ENCODE results near the gene P2RX1.
A peak's percentile ranks its signal among the peaks of the same experiment; 100 is the strongest.

The P2RX1 gene

GRCh38 chr17:3913531-3914311 is 2.5 kb downstream of the P2RX1 start:
- Histone ChIP-seq H3K36me3 (no peaks in the 10 kb centered on the region), H3K27ac (peak overlapping the region; percentile 39), H3K4me3 (ENCODE audit: low read depth, low read length) (no peak overlapping the region), H3K9me3 (ENCODE audit: severe bottlenecking) (no peaks in the 10 kb centered on the region), H3K27me3 (ENCODE audit: insufficient read depth, low read depth, severe bottlenecking) (no peaks in the 10 kb centered on the region)
- DNase-seq = peak; percentile 84
- peak; percentile 99 for TF ChIP-seq CTCF (IDR thresholded peaks at IDR 0.05; ENCODE audit: low read depth, low read length)

- no peak for DNase-seq
- Histone ChIP-seq H3K4me3 (ENCODE audit: low read depth, low read length) (no peak overlapping the region), H3K36me3 (no peaks in the 10 kb centered on the region), H3K27ac (no peak overlapping the region), H3K9me3 (ENCODE audit: severe bottlenecking) (no peaks in the 10 kb centered on the region), H3K27me3 (ENCODE audit: insufficient read depth, low read depth, severe bottlenecking) (no peaks in the 10 kb centered on the region)
- no peak for TF ChIP-seq CTCF (IDR thresholded peaks at IDR 0.05; ENCODE audit: low read depth, low read length)
These were observed 3.4 kb downstream of the P2RX1 start for GRCh38 chr17:3912827-3913226.

GRCh38 chr17:3911271-3912053 is 4.8 kb downstream of the P2RX1 start:
- H3K4me3 ChIP-seq (ENCODE audit: low read depth, low read length) = no peak overlapping the region
- peak; percentile 73 for DNase-seq
- H3K27ac ChIP-seq = peak overlapping the region; percentile 5

GRCh38 chr17:3910420-3911270 is 5.6 kb downstream of the P2RX1 start:
- H3K27me3 ChIP-seq (ENCODE audit: insufficient read depth, low read depth, severe bottlenecking) = no peaks in the 10 kb centered on the region
- no peaks in the 10 kb centered on the region for H3K36me3 ChIP-seq
- no peak for TF ChIP-seq CTCF (IDR thresholded peaks at IDR 0.05; ENCODE audit: low read depth, low read length)
- no peak overlapping the region for H3K27ac ChIP-seq
- DNase-seq = no peak
- H3K4me3 ChIP-seq (ENCODE audit: low read depth, low read length) = no peak overlapping the region
- no peaks in the 10 kb centered on the region for H3K9me3 ChIP-seq (ENCODE audit: severe bottlenecking)

More at GRCh38 chr17:3911271-3912053, 4.8 kb downstream of the P2RX1 start:
- TF ChIP-seq CTCF (IDR thresholded peaks at IDR 0.05; ENCODE audit: low read depth, low read length) = no peak
- Histone ChIP-seq H3K27me3 (ENCODE audit: insufficient read depth, low read depth, severe bottlenecking) (no peaks in the 10 kb centered on the region), H3K36me3 (no peaks in the 10 kb centered on the region), H3K9me3 (ENCODE audit: severe bottlenecking) (no peaks in the 10 kb centered on the region)

GRCh38 chr17:3909257-3909656 is 7.0 kb downstream of the P2RX1 start:
- no peak overlapping the region for H3K4me3 ChIP-seq (ENCODE audit: low read depth, low read length)
- no peak overlapping the region for H3K27ac ChIP-seq
- no peaks in the 10 kb centered on the region for H3K36me3 ChIP-seq
- no peaks in the 10 kb centered on the region for H3K27me3 ChIP-seq (ENCODE audit: insufficient read depth, low read depth, severe bottlenecking)
- H3K9me3 ChIP-seq (ENCODE audit: severe bottlenecking) = no peaks in the 10 kb centered on the region
- no peak for TF ChIP-seq CTCF (IDR thresholded peaks at IDR 0.05; ENCODE audit: low read depth, low read length)
- DNase-seq = no peak
